H9 (cell line): Measurements from ENCODE around the gene NUP214. TPM values are rescaled to one million over a fixed set of nuclear protein-coding genes. Genes with fewer than 3 reads are reported as not detected.

Experiments
- DNase-seq: peaks from one replicate; pipeline ENCODE4 v3.0.0-alpha.2; 2017
- H2AFZ ChIP-seq: one replicate; pipeline ENCODE4 v1.6.1; 2013; ENCODE audit warnings: mild to moderate bottlenecking, low read length, control low read depth, moderate library complexity
- H2AK5ac ChIP-seq: 2 replicates; pipeline ENCODE4 v1.6.1; 2013; ENCODE audit warnings: low read length, control low read depth, mixed read lengths; ENCODE audit not compliant: insufficient read length
- H2BK120ac ChIP-seq: one replicate; pipeline ENCODE4 v1.6.1; 2013; ENCODE audit warnings: low read depth, mild to moderate bottlenecking, low read length, control low read depth, inconsistent platforms; ENCODE audit not compliant: poor library complexity, severe bottlenecking
- H2BK12ac ChIP-seq: 2 replicates; pipeline ENCODE4 v1.6.1; 2013; ENCODE audit warnings: low read length, control low read depth, mixed read lengths, low read depth; ENCODE audit not compliant: insufficient read length
- H2BK15ac ChIP-seq: 2 replicates; pipeline ENCODE4 v1.6.1; 2013; ENCODE audit warnings: low read depth, low read length, control low read depth
- H2BK20ac ChIP-seq: one replicate; pipeline ENCODE4 v1.6.1; 2013; ENCODE audit warnings: low read depth, mild to moderate bottlenecking, low read length, control low read depth, inconsistent platforms; ENCODE audit not compliant: poor library complexity, severe bottlenecking
- H2BK5ac ChIP-seq: 2 replicates; pipeline ENCODE4 v1.6.1; 2013; ENCODE audit warnings: low read length, control low read depth, mixed read lengths; ENCODE audit not compliant: insufficient read length
- H3K14ac ChIP-seq: 2 replicates; pipeline ENCODE4 v1.6.1; 2013; ENCODE audit warnings: low read length, control low read depth; ENCODE audit not compliant: insufficient read depth
- H3K18ac ChIP-seq: 2 replicates; pipeline ENCODE4 v1.6.1; 2013; ENCODE audit warnings: low read depth, mild to moderate bottlenecking, mixed read lengths, low read length, control low read depth; ENCODE audit not compliant: insufficient read length
- H3K23ac ChIP-seq: 2 replicates; pipeline ENCODE4 v1.6.1; 2013; ENCODE audit warnings: low read length, control low read depth, mixed read lengths, low read depth; ENCODE audit not compliant: insufficient read length
- H3K23me2 ChIP-seq: 2 replicates; pipeline ENCODE4 v1.6.1; 2013; ENCODE audit warnings: low read depth, mild to moderate bottlenecking, mixed read lengths, low read length, control low read depth; ENCODE audit not compliant: insufficient read length, poor library complexity, severe bottlenecking
- H3K27ac ChIP-seq: 2 replicates; pipeline ENCODE4 v1.5.1; 2013; ENCODE audit warnings: low read length, control low read depth, mixed read lengths, low read depth; ENCODE audit not compliant: insufficient read length
- H3K27me3 ChIP-seq: 2 replicates; pipeline ENCODE4 v1.6.1; 2013; ENCODE audit warnings: low read length, control low read depth, inconsistent platforms; ENCODE audit not compliant: insufficient read depth
- H3K4ac ChIP-seq: 2 replicates; pipeline ENCODE4 v1.6.1; 2013; ENCODE audit warnings: low read depth, mild to moderate bottlenecking, control low read depth, inconsistent platforms, low read length, moderate library complexity
- H3K4me1 ChIP-seq: 2 replicates; pipeline ENCODE4 v1.6.1; 2013; ENCODE audit warnings: low read length, control low read depth, inconsistent platforms; ENCODE audit not compliant: insufficient read depth
- H3K4me2 ChIP-seq: 2 replicates; pipeline ENCODE4 v1.6.1; 2013; ENCODE audit warnings: low read length, control low read depth, mixed read lengths; ENCODE audit not compliant: insufficient read length, insufficient read depth
- H3K56ac ChIP-seq: 2 replicates; pipeline ENCODE4 v1.6.1; 2013; ENCODE audit warnings: low read depth, mild to moderate bottlenecking, mixed read lengths, low read length, control low read depth; ENCODE audit not compliant: insufficient read length
- H3K79me1 ChIP-seq: 2 replicates; pipeline ENCODE4 v1.6.1; 2013; ENCODE audit warnings: low read depth, mild to moderate bottlenecking, moderate library complexity, low read length, control low read depth, inconsistent platforms; ENCODE audit not compliant: insufficient read depth, poor library complexity, severe bottlenecking
- H3K79me2 ChIP-seq: 2 replicates; pipeline ENCODE4 v1.6.1; 2013; ENCODE audit warnings: low read length, control low read depth, inconsistent platforms; ENCODE audit not compliant: insufficient read depth
- H3K9ac ChIP-seq: 2 replicates; pipeline ENCODE4 v1.6.1; 2013; ENCODE audit warnings: low read length, control low read depth, mixed read lengths; ENCODE audit not compliant: insufficient read length; ENCODE audit errors: extremely low read depth
- H3K9me3 ChIP-seq: one replicate; pipeline ENCODE4 v1.6.1; 2013; ENCODE audit warnings: low read depth, low read length, inconsistent platforms; ENCODE audit not compliant: control insufficient read depth
- H3T11ph ChIP-seq: one replicate; pipeline ENCODE4 v1.6.1; 2013; ENCODE audit warnings: mild to moderate bottlenecking, low read length, control low read depth, inconsistent platforms
- H4K20me1 ChIP-seq: one replicate; pipeline ENCODE4 v1.6.1; 2013; ENCODE audit not compliant: control insufficient read depth, insufficient read length, insufficient read depth
- H4K5ac ChIP-seq: 2 replicates; pipeline ENCODE4 v1.6.1; 2013; ENCODE audit warnings: low read depth, mild to moderate bottlenecking, mixed read lengths, low read length, control low read depth; ENCODE audit not compliant: insufficient read length
- H4K8ac ChIP-seq: replicated peaks from 2 replicates; pipeline ENCODE4 v1.6.1; 2013; ENCODE audit warnings: low read length, control low read depth, mixed read lengths, low read depth; ENCODE audit not compliant: insufficient read length
- H4K91ac ChIP-seq: 2 replicates; pipeline ENCODE4 v1.6.1; 2013; ENCODE audit warnings: low read depth, mild to moderate bottlenecking, moderate library complexity, mixed read lengths, low read length, control low read depth; ENCODE audit not compliant: insufficient read length
- H3K27ac Mint-ChIP-seq, 3 experiments: 2 replicates in 2 of 3; 3 replicates in 1 of 3; pipeline ENCODE4 v1.8.0; 2020 to 2021; ENCODE audit warnings: mixed read lengths in 3 of 3, mild to moderate bottlenecking in 1 of 3, moderate library complexity in 1 of 3
- H3K27me3 Mint-ChIP-seq: 2 replicates; pipeline ENCODE4 v1.8.0; 2021; ENCODE audit warnings: low read depth, mild to moderate bottlenecking, moderate library complexity, mixed read lengths
- H3K36me3 Mint-ChIP-seq, 3 experiments: 2 replicates in 2 of 3; 3 replicates in 1 of 3; pipeline ENCODE4 v1.8.0; 2020 to 2021; ENCODE audit warnings: low read depth in 3 of 3, mixed read lengths in 3 of 3; ENCODE audit not compliant: insufficient read depth in 1 of 3
- H3K4me1 Mint-ChIP-seq, 2 experiments: 2 replicates each; pipeline ENCODE4 v1.8.0; 2020; ENCODE audit warnings: mixed read lengths in 2 of 2
- H3K4me3 Mint-ChIP-seq, 2 experiments: 2 replicates in 1 of 2; 3 replicates in 1 of 2; pipeline ENCODE4 v1.8.0; 2020 to 2021; ENCODE audit warnings: mild to moderate bottlenecking in 2 of 2, mixed read lengths in 2 of 2, moderate library complexity in 1 of 2
- H3K9me3 Mint-ChIP-seq, 2 experiments: 2 replicates in 1 of 2; 3 replicates in 1 of 2; pipeline ENCODE4 v1.8.0; 2020; ENCODE audit warnings: mild to moderate bottlenecking in 2 of 2, mixed read lengths in 2 of 2, moderate library complexity in 1 of 2
- CTCF ChIP-seq: fragments of 200-600 bp; sonication (generic); conservative IDR thresholded peaks from 3 replicates; pipeline ENCODE4 v1.8.0; 2021; ENCODE audit warnings: antibody characterized with exemption, mild to moderate bottlenecking
- WGBS: extraction: QIAGEN DNeasy Blood & Tissue Kit; methylation state at CpG from one replicate; pipeline ENCODE4 v1.1.7; 2013; ENCODE audit warnings: missing lambda C conversion rate, low lambda C conversion rate, mixed read lengths; ENCODE audit not compliant: insufficient read length; ENCODE audit errors: extremely low coverage; 5-methylcytosine and 5-hydroxymethylcytosine counted together
- total RNA-seq: library from RNA; stranded (reverse); gene quantifications from 2 replicates; pipeline ENCODE4 v1.2.1, GENCODE V29; 2021

Gene NUP214
- total RNA-seq, 1 experiment from 2014 or later = 53.8 TPM

- Mint-ChIP-seq H3K9me3 (no peaks in the 10 kb centered on the region), H3K4me3 (no peak overlapping the region), H3K4me1 (peaks cover 2 to 3% of the 10 kb centered on the region in 2 experiments), H3K27ac (no peak overlapping the region; a peak in 1 of 7 replicates), H3K27me3 (no peaks in the 10 kb centered on the region), H3K36me3 (peaks cover 39 to 87% (median 82%) of the 10 kb centered on the region in 3 experiments)
- Histone ChIP-seq H2AK5ac (no peak overlapping the region), H2BK12ac (no peak overlapping the region), H4K20me1 (no peaks in the 10 kb centered on the region), H2BK15ac (no peak overlapping the region), H3K27me3 (no peaks in the 10 kb centered on the region), H2BK5ac (no peak overlapping the region), H3K23ac (no peak overlapping the region), H3K4ac (no peak overlapping the region), H4K91ac (no peak overlapping the region), H2BK120ac (no peak overlapping the region), H3K18ac (no peak overlapping the region), H3K4me2 (no peak overlapping the region), H3K9me3 (no peaks in the 10 kb centered on the region), H3K9ac (no peak overlapping the region), H2BK20ac (no peak overlapping the region), H3K79me2 (no peaks in the 10 kb centered on the region), H2AFZ (no peak overlapping the region), H4K5ac (no peak overlapping the region), H3K23me2 (no peaks in the 10 kb centered on the region), H3K4me1 (no peaks in the 10 kb centered on the region), H3K56ac (no peak overlapping the region), H3K14ac (no peak overlapping the region), H3K79me1 (no peaks in the 10 kb centered on the region), H3T11ph (no peak overlapping the region), H3K27ac (no peak overlapping the region), H4K8ac (no peak overlapping the region)
- DNase-seq = no peak
- WGBS = no CpG with 5 or more reads among the region's 4 CpGs
- no peak for TF ChIP-seq CTCF
Measured at GRCh38 chr9:131117762-131118145, 7.6 kb upstream of the NUP214 start.
